Kidney capillary endothelial cell (primary cell): ENCODE measurements around the gene NFKBIE.
A peak's percentile ranks its signal among the peaks of the same experiment; 100 is the strongest.

Experiments used
- DNase-seq: peaks from one replicate; pipeline ENCODE4 v3.0.0-alpha.2; 2018; ENCODE audit warnings: low spot score

The NFKBIE gene

GRCh38 chr6:44226368-44227147 lies 38.8 kb downstream of the NFKBIE start:
- DNase-seq = no peak

- DNase-seq = no peak
These were observed 39.6 kb downstream of the NFKBIE start for GRCh38 chr6:44225579-44226325.

- no peak for DNase-seq
These were observed 40.4 kb downstream of the NFKBIE start for GRCh38 chr6:44224965-44225305.

GRCh38 chr6:44224029-44224964 lies 41.1 kb downstream of the NFKBIE start:
- no peak for DNase-seq

GRCh38 chr6:44223319-44224028 lies 41.9 kb downstream of the NFKBIE start, which contains the start of gene SLC29A1:
TSS of gene SLC29A1 (plus strand) at chr6:44223595. CDS start at chr6:44227314, 3,719 bp downstream.
- no peak for DNase-seq

GRCh38 chr6:44222486-44223318 lies 42.6 kb downstream of the NFKBIE start:
- no peak for DNase-seq

GRCh38 chr6:44221961-44222335 lies 43.4 kb downstream of the NFKBIE start:
- no peak for DNase-seq

GRCh38 chr6:44221291-44221960 lies 43.9 kb downstream of the NFKBIE start:
- DNase-seq = peak; percentile 91

GRCh38 chr6:44220913-44221290 lies 44.4 kb downstream of the NFKBIE start:
- DNase-seq = no peak

- no peak for DNase-seq
These were observed 45.3 kb downstream of the NFKBIE start for GRCh38 chr6:44219815-44220784.

GRCh38 chr6:44219053-44219814 lies 46.1 kb downstream of the NFKBIE start:
- no peak for DNase-seq

- DNase-seq = no peak
These were observed 47.8 kb downstream of the NFKBIE start for GRCh38 chr6:44217332-44218143.

GRCh38 chr6:44216677-44217331 lies 48.5 kb downstream of the NFKBIE start, which contains the start of gene MYMX:
TSS of gene MYMX (plus strand) at chr6:44216926. CDS start at chr6:44217472, 546 bp downstream.
- DNase-seq = no peak

GRCh38 chr6:44214307-44214706 lies 51.0 kb downstream of the NFKBIE start:
- no peak for DNase-seq

- no peak for DNase-seq
These were observed 54.1 kb downstream of the NFKBIE start for GRCh38 chr6:44211284-44211683.
